Measurements from ENCODE around the gene TEKT3. TPM values are rescaled to one million over a fixed set of nuclear protein-coding genes. Genes with fewer than 3 reads are reported as not detected.

TEKT3 gene
- polyA plus RNA-seq, 2 donors, result 0.10 to 0.21 TPM

DNA sequence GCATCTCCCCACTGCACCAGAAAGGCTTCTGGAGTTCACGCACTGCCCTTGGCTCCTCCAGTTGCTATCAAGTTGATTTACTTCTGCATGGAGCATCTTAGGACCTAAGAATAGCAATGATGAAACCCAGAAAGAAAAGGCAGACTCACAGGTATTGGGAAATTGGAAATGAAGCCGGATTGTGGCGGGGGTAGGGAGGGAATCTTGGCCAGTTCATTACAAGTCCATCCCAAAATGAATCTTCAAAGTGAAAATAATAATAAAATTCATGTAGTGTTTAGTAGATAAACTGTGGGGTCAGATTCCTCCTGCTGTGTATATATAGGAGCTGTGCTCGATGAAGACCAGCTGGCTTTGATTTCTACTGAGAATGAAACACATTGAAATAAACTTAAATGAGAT lies 33.7 kb downstream of the TEKT3 start:
- H3K36me3 ChIP-seq (ENCODE audit: control insufficient read depth in 2 of 2, insufficient read depth in 2 of 2, low read length in 1 of 2), result no peaks in the 10 kb centered on the region
- no peaks in the 10 kb centered on the region for H3K27me3 ChIP-seq (ENCODE audit: control insufficient read depth in 1 of 2, insufficient read depth in 2 of 2, low read length in 2 of 2)
- H3K9me3 ChIP-seq (ENCODE audit: control insufficient read depth in 2 of 2, insufficient read depth in 1 of 2, low read depth in 1 of 2, low read length in 1 of 2), result no peaks in the 10 kb centered on the region
- H3K27ac ChIP-seq (ENCODE audit: low read depth in 2 of 2, low read length in 1 of 2), result no peak overlapping the region
- H3K4me1 ChIP-seq (ENCODE audit: control insufficient read depth in 2 of 2, insufficient read depth in 2 of 2, low read length in 1 of 2), result no peaks in the 10 kb centered on the region
- WGBS, 2 donors, result 51 to 64% methylated on average over 4 of the region's 4 CpGs
- no peak overlapping the region for H3K4me3 ChIP-seq (ENCODE audit: low read depth in 1 of 2, low read length in 2 of 2)

DNA sequence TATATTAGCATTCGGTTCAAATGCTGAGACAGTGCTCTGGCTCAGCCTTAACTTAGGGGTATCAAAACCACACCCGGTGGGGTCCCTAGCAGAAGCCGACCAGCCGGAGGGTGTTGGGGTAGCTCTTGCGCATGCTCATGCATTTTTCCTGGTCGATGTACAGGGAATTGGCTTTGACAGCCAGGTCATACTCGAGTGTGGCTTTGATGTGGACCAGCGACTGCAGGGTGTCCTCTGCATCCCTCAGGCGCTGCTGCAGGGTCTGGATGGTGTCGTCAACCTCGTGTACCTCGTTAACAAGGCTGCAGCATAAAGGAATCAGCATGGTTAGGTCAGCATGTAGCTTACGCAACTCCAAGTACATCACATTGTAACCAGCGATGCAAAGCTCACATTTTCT lies 37.5 kb downstream of the TEKT3 start:
- no peaks in the 10 kb centered on the region for H3K36me3 ChIP-seq (ENCODE audit: control insufficient read depth in 2 of 2, insufficient read depth in 2 of 2, low read length in 1 of 2)
- H3K9me3 ChIP-seq (ENCODE audit: control insufficient read depth in 2 of 2, insufficient read depth in 1 of 2, low read depth in 1 of 2, low read length in 1 of 2), result no peaks in the 10 kb centered on the region
- H3K4me1 ChIP-seq (ENCODE audit: control insufficient read depth in 2 of 2, insufficient read depth in 2 of 2, low read length in 1 of 2), result no peaks in the 10 kb centered on the region
- H3K4me3 ChIP-seq (ENCODE audit: low read depth in 1 of 2, low read length in 2 of 2), result no peak overlapping the region
- no peak overlapping the region for H3K27ac ChIP-seq (ENCODE audit: low read depth in 2 of 2, low read length in 1 of 2)
- H3K27me3 ChIP-seq (ENCODE audit: control insufficient read depth in 1 of 2, insufficient read depth in 2 of 2, low read length in 2 of 2), result no peaks in the 10 kb centered on the region
- 82 to 83% methylated on average over 14 of the region's 14 CpGs for WGBS, 2 donors

DNA sequence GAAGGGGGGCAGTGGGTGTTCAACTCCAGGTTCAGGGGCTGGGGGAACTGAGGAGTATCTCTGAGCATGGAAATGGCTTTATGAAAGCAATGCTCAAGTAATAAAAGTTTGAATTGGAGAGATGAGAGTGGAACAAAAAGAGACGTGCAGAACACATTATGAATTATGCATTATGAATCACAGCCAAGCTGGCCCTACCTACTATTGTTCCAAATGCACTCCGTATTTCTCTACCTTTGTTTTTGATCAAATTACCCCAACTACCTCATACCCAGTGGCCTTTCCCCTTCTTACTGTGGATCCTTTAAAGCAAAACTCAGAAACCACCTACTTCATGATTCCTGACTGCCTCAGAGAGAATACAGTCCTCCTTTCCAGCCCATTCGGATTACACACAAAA lies 38.1 kb downstream of the TEKT3 start:
- Histone ChIP-seq H3K4me1 (ENCODE audit: control insufficient read depth in 2 of 2, insufficient read depth in 2 of 2, low read length in 1 of 2) (no peaks in the 10 kb centered on the region), H3K27ac (ENCODE audit: low read depth in 2 of 2, low read length in 1 of 2) (no peak overlapping the region), H3K27me3 (ENCODE audit: control insufficient read depth in 1 of 2, insufficient read depth in 2 of 2, low read length in 2 of 2) (no peaks in the 10 kb centered on the region), H3K4me3 (ENCODE audit: low read depth in 1 of 2, low read length in 2 of 2) (no peak overlapping the region), H3K9me3 (ENCODE audit: control insufficient read depth in 2 of 2, insufficient read depth in 1 of 2, low read depth in 1 of 2, low read length in 1 of 2) (no peaks in the 10 kb centered on the region), H3K36me3 (ENCODE audit: control insufficient read depth in 2 of 2, insufficient read depth in 2 of 2, low read length in 1 of 2) (no peaks in the 10 kb centered on the region)
- WGBS, 2 donors, result 12 to 36% methylated on average over 3 of the region's 3 CpGs

DNA sequence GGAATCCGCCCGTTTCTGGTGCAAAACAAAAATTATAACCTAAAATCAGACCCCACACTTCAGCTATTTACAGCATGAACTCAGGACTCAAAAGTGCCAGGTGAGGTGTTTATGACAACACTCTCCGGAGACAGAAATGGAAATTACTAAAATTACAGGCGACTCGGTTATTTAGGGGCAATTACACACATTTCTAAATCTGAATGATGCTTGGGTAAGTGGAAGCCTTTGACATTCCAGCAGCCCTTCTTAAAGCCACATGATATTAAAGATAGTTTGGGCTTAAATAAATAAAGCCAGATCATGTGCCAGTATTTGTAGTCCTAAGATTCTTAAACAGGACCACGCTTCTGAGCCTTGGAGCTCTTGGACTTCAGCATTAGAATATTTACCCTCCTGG lies 39.6 kb downstream of the TEKT3 start:
- WGBS, 2 donors, result 89 to 90% methylated on average over 6 of the region's 6 CpGs
- H3K9me3 ChIP-seq (ENCODE audit: control insufficient read depth in 2 of 2, insufficient read depth in 1 of 2, low read depth in 1 of 2, low read length in 1 of 2), result no peaks in the 10 kb centered on the region
- no peak overlapping the region for H3K27ac ChIP-seq (ENCODE audit: low read depth in 2 of 2, low read length in 1 of 2)
- no peak overlapping the region for H3K4me3 ChIP-seq (ENCODE audit: low read depth in 1 of 2, low read length in 2 of 2)
- H3K4me1 ChIP-seq (ENCODE audit: control insufficient read depth in 2 of 2, insufficient read depth in 2 of 2, low read length in 1 of 2), result no peaks in the 10 kb centered on the region
- H3K36me3 ChIP-seq (ENCODE audit: control insufficient read depth in 2 of 2, insufficient read depth in 2 of 2, low read length in 1 of 2), result no peaks in the 10 kb centered on the region
- no peaks in the 10 kb centered on the region for H3K27me3 ChIP-seq (ENCODE audit: control insufficient read depth in 1 of 2, insufficient read depth in 2 of 2, low read length in 2 of 2)

DNA sequence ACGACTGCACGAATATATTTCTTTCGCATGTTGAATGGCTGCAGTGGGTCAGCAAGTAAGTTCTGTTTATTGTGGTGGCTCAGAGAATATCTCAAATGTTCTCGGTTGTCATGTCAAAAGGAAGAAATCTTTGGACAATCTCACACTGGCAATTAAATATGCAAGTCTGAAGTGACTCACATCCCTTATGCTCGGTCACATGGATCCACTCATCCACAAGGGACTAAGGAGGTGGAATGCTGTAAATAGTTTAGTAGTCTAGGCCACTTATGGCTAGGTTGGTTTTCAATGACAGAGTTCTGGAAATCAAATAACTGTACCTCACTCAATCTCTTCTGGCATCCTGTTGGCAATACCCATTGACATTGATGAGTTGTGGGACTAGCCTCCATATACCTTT lies 43.2 kb downstream of the TEKT3 start:
- Histone ChIP-seq H3K27me3 (ENCODE audit: control insufficient read depth in 1 of 2, insufficient read depth in 2 of 2, low read length in 2 of 2) (no peaks in the 10 kb centered on the region), H3K4me1 (ENCODE audit: control insufficient read depth in 2 of 2, insufficient read depth in 2 of 2, low read length in 1 of 2) (no peaks in the 10 kb centered on the region), H3K9me3 (ENCODE audit: control insufficient read depth in 2 of 2, insufficient read depth in 1 of 2, low read depth in 1 of 2, low read length in 1 of 2) (no peaks in the 10 kb centered on the region), H3K27ac (ENCODE audit: low read depth in 2 of 2, low read length in 1 of 2) (no peak overlapping the region), H3K36me3 (ENCODE audit: control insufficient read depth in 2 of 2, insufficient read depth in 2 of 2, low read length in 1 of 2) (no peaks in the 10 kb centered on the region), H3K4me3 (ENCODE audit: low read depth in 1 of 2, low read length in 2 of 2) (no peak overlapping the region)
- WGBS, 2 donors, result 72 to 81% methylated on average over 5 of the region's 5 CpGs

DNA sequence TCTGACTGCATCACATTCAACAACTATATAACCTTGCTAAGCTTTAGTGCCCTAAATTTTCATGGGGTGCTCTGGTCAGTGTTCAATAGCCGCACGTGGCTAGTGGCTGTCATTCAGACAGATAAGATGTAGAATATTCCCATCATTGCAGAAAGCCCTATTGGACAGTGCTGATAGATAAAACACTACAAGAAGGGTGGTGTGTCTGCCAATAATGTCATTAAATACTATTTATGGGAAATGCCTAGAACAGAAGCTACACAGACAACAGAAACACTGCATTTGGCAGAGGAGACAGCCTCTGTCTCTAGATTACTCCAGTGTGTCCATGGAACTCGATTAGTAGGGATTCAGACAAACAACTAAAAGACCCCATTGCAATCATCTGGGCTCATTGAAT lies 47.8 kb downstream of the TEKT3 start:
- peaks cover 0 to 2% of the 10 kb centered on the region in 2 donors for H3K4me1 ChIP-seq (ENCODE audit: control insufficient read depth in 2 of 2, insufficient read depth in 2 of 2, low read length in 1 of 2)
- H3K36me3 ChIP-seq (ENCODE audit: control insufficient read depth in 2 of 2, insufficient read depth in 2 of 2, low read length in 1 of 2), result no peaks in the 10 kb centered on the region
- no peaks in the 10 kb centered on the region for H3K27me3 ChIP-seq (ENCODE audit: control insufficient read depth in 1 of 2, insufficient read depth in 2 of 2, low read length in 2 of 2)
- no peak overlapping the region for H3K27ac ChIP-seq (ENCODE audit: low read depth in 2 of 2, low read length in 1 of 2)
- WGBS, 2 donors, result 78 to 80% methylated on average over 3 of the region's 3 CpGs
- no peak overlapping the region for H3K4me3 ChIP-seq (ENCODE audit: low read depth in 1 of 2, low read length in 2 of 2)
- H3K9me3 ChIP-seq (ENCODE audit: control insufficient read depth in 2 of 2, insufficient read depth in 1 of 2, low read depth in 1 of 2, low read length in 1 of 2), result no peaks in the 10 kb centered on the region

DNA sequence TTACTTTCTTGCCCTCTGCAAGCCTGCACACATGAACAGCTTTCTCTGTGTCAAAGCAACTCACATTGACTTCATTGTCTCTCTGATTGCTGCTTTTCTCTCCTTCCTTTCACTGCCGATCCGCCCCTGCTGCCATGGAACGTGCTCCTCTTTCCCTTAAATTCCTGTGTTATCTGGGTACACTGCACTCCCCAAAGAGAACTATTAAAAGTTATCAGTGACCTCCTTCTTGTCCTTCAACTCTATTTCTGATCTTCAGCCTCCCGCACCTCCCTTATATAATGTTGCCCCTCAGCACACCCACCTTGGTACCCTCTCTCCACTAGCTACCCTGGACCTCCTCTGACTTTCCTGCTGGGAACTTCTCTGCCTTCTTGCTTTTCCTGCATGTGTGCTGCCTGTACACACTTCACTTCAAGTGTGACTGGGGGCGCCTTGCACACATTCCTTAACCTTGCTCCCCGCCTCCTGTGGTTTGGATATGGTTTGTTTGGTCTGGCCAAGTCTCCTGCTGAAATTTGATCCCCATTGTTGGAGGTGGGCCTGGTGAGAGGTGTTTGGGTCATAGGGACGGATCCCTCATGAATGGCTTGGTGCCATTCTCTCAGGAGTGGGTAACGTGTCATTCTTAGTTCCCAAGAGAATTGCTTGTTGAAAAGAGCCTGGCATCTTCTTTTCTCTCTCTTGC lies 49.6 kb downstream of the TEKT3 start:
- Histone ChIP-seq H3K36me3 (ENCODE audit: control insufficient read depth in 2 of 2, insufficient read depth in 2 of 2, low read length in 1 of 2) (no peaks in the 10 kb centered on the region), H3K4me1 (ENCODE audit: control insufficient read depth in 2 of 2, insufficient read depth in 2 of 2, low read length in 1 of 2) (peaks cover 0 to 2% of the 10 kb centered on the region in 2 donors), H3K9me3 (ENCODE audit: control insufficient read depth in 2 of 2, insufficient read depth in 1 of 2, low read depth in 1 of 2, low read length in 1 of 2) (no peaks in the 10 kb centered on the region), H3K27ac (ENCODE audit: low read depth in 2 of 2, low read length in 1 of 2) (no peak overlapping the region), H3K4me3 (ENCODE audit: low read depth in 1 of 2, low read length in 2 of 2) (no peak overlapping the region), H3K27me3 (ENCODE audit: control insufficient read depth in 1 of 2, insufficient read depth in 2 of 2, low read length in 2 of 2) (no peaks in the 10 kb centered on the region)
- 65 to 73% methylated on average over 8 of the region's 8 CpGs for WGBS, 2 donors

DNA sequence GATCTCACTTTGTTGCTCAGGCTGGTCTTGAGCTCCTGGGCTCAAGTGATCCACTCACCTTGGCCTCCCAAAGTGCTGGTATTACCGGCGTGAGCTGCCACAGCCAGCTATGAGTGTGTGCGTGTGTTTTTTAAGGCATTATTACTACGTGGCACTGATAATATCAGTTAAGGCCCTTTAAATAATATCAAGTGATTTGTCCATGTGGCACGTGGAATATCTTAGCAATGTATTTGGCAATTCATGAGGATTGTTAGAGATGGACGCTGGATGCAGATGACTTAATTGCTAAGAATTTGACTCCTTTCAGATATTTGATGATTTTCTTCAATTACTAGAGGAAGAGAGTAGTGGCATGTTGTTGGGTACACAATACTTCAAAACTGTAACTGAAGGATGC lies 50.8 kb downstream of the TEKT3 start:
- Histone ChIP-seq H3K4me1 (ENCODE audit: control insufficient read depth in 2 of 2, insufficient read depth in 2 of 2, low read length in 1 of 2) (peaks cover 0 to 2% of the 10 kb centered on the region in 2 donors), H3K9me3 (ENCODE audit: control insufficient read depth in 2 of 2, insufficient read depth in 1 of 2, low read depth in 1 of 2, low read length in 1 of 2) (no peaks in the 10 kb centered on the region)
- 89 to 90% methylated on average over 6 of the region's 6 CpGs for WGBS, 2 donors

DNA sequence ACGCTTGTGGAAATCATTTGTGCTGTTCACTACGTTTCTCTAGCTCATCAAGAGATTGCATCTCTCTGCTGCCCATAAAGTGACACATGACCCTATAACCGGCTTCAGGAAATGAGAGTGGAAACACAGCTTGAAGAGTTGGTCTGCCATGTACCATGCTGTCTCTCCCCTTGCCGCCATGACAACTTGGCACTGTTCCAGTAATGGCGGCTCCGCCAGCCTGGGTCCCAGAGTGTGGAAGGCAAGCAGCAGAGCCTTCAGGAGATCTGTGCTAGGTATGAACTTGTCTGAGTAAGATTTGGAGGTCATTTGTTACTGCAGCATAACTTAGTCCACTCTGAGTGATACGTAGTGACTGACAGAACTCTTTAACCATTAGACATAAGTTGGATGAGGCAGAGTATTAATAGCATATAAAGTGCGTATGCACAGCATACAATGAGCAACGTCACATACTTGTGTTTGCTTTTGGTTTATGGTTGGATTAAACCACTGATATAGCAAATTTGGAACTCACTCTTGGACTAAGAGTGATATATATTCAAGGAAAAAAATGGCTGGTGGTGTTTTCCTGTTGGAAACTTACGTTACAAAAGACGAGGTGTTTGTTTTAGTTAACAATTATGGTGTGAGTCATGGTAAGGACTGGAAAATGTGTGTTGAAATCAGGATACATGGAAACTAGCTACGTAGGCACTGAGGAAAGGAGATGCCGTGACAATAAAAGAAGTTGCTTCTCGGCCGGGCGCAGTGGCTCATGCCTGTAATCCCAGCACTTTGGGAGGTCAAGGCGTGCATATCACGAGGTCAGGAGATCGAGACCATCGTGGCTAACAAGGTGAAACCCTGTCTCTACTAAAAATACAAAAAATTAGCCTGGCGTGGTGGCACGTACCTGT lies 51.9 kb downstream of the TEKT3 start:
- no peaks in the 10 kb centered on the region for H3K36me3 ChIP-seq (ENCODE audit: control insufficient read depth in 2 of 2, insufficient read depth in 2 of 2, low read length in 1 of 2)
- H3K9me3 ChIP-seq (ENCODE audit: control insufficient read depth in 2 of 2, insufficient read depth in 1 of 2, low read depth in 1 of 2, low read length in 1 of 2), result no peaks in the 10 kb centered on the region
- H3K4me3 ChIP-seq (ENCODE audit: low read depth in 1 of 2, low read length in 2 of 2), result no peak overlapping the region
- peaks cover 0 to 2% of the 10 kb centered on the region in 2 donors for H3K4me1 ChIP-seq (ENCODE audit: control insufficient read depth in 2 of 2, insufficient read depth in 2 of 2, low read length in 1 of 2)
- no peak overlapping the region for H3K27ac ChIP-seq (ENCODE audit: low read depth in 2 of 2, low read length in 1 of 2)
- 63 to 67% methylated on average over 22 of the region's 22 CpGs for WGBS, 2 donors
- no peaks in the 10 kb centered on the region for H3K27me3 ChIP-seq (ENCODE audit: control insufficient read depth in 1 of 2, insufficient read depth in 2 of 2, low read length in 2 of 2)

More for the DNA sequence above, 50.8 kb downstream of the TEKT3 start:
- Histone ChIP-seq H3K36me3 (ENCODE audit: control insufficient read depth in 2 of 2, insufficient read depth in 2 of 2, low read length in 1 of 2) (no peaks in the 10 kb centered on the region), H3K27me3 (ENCODE audit: control insufficient read depth in 1 of 2, insufficient read depth in 2 of 2, low read length in 2 of 2) (no peaks in the 10 kb centered on the region), H3K27ac (ENCODE audit: low read depth in 2 of 2, low read length in 1 of 2) (no peak overlapping the region), H3K4me3 (ENCODE audit: low read depth in 1 of 2, low read length in 2 of 2) (no peak overlapping the region)

All from esophagus (tissue), 2 donors.